MM.1S (cell line): ENCODE results near the gene LSR.

Source experiments
- DNase-seq: peaks from one replicate; pipeline ENCODE4 v3.0.0-alpha.2; 2015
- H2AFZ ChIP-seq: fragments of 300-600 bp; sonication (generic); 2 replicates; pipeline ENCODE4 v1.6.0; 2016; ENCODE audit warnings: antibody characterized with exemption, low read length
- H3F3A ChIP-seq: fragments of 300-600 bp; sonication (generic); 2 replicates; pipeline ENCODE4 v1.6.1; 2016; ENCODE audit warnings: mild to moderate bottlenecking, antibody characterized with exemption, low read length, moderate library complexity, mixed read lengths; ENCODE audit not compliant: insufficient read depth
- H3K27ac ChIP-seq: fragments of 300-600 bp; sonication (generic); 2 replicates; pipeline ENCODE4 v1.5.1; 2016; ENCODE audit warnings: mild to moderate bottlenecking, low read length
- H3K27me3 ChIP-seq: fragments of 300-600 bp; sonication (generic); replicated peaks from 2 replicates; pipeline ENCODE4 v1.6.0; 2016; ENCODE audit warnings: low read length; ENCODE audit not compliant: insufficient read depth
- H3K36me3 ChIP-seq: fragments of 300-600 bp; sonication (generic); replicated peaks from 2 replicates; pipeline ENCODE4 v1.6.1; 2016; ENCODE audit warnings: mild to moderate bottlenecking, low read length, mixed read lengths; ENCODE audit not compliant: insufficient read depth
- H3K4me1 ChIP-seq: fragments of 300-600 bp; sonication (generic); 2 replicates; pipeline ENCODE4 v1.6.1; 2016; ENCODE audit warnings: low read length, mixed read lengths
- H3K4me2 ChIP-seq: fragments of 300-600 bp; sonication (generic); 2 replicates; pipeline ENCODE4 v1.6.0; 2016; ENCODE audit warnings: low read depth, low read length
- H3K4me3 ChIP-seq: fragments of 300-600 bp; sonication (generic); 2 replicates; pipeline ENCODE4 v1.5.1; 2016; ENCODE audit warnings: low read length, mixed read lengths
- H3K79me2 ChIP-seq: fragments of 300-600 bp; sonication (generic); 2 replicates; pipeline ENCODE4 v1.6.1; 2016; ENCODE audit warnings: mixed run types, low read length, mixed read lengths
- H3K9ac ChIP-seq: fragments of 300-600 bp; sonication (generic); 2 replicates; pipeline ENCODE4 v1.6.1; 2016; ENCODE audit warnings: low read length, mixed read lengths
- H3K9me2 ChIP-seq: fragments of 300-600 bp; sonication (generic); replicated peaks from 2 replicates; pipeline ENCODE4 v1.6.1; 2016; ENCODE audit warnings: mild to moderate bottlenecking, low read length, mixed read lengths; ENCODE audit not compliant: insufficient read depth
- H3K9me3 ChIP-seq: fragments of 300-600 bp; sonication (generic); replicated peaks from 2 replicates; pipeline ENCODE4 v1.6.1; 2016; ENCODE audit warnings: mild to moderate bottlenecking, low read length, mixed read lengths; ENCODE audit not compliant: insufficient read depth
- H4K20me1 ChIP-seq: fragments of 300-600 bp; sonication (generic); 2 replicates; pipeline ENCODE4 v1.6.1; 2016; ENCODE audit warnings: mild to moderate bottlenecking, low read length, moderate library complexity, mixed read lengths; ENCODE audit not compliant: insufficient read depth
- EZH2 ChIP-seq: fragments of 300-600 bp; sonication (generic); optimal IDR thresholded peaks from 2 replicates; pipeline ENCODE3; 2017; ENCODE audit warnings: low read depth, mild to moderate bottlenecking, antibody characterized with exemption, low read length, mixed read lengths
- EZH2phosphoT487 ChIP-seq: fragments of 300-600 bp; sonication (generic); IDR thresholded peaks from 2 replicates; pipeline ENCODE4 v1.6.1; 2018; ENCODE audit warnings: antibody characterized with exemption, low read length
- TF ChIP-seq, protein P1 (sequence below): fragments of 300-600 bp; sonication (generic); IDR thresholded peaks from 2 replicates; pipeline ENCODE4 v1.5.1; 2016; ENCODE audit warnings: antibody characterized with exemption, low read length, mixed read lengths

LSR gene, protein sequence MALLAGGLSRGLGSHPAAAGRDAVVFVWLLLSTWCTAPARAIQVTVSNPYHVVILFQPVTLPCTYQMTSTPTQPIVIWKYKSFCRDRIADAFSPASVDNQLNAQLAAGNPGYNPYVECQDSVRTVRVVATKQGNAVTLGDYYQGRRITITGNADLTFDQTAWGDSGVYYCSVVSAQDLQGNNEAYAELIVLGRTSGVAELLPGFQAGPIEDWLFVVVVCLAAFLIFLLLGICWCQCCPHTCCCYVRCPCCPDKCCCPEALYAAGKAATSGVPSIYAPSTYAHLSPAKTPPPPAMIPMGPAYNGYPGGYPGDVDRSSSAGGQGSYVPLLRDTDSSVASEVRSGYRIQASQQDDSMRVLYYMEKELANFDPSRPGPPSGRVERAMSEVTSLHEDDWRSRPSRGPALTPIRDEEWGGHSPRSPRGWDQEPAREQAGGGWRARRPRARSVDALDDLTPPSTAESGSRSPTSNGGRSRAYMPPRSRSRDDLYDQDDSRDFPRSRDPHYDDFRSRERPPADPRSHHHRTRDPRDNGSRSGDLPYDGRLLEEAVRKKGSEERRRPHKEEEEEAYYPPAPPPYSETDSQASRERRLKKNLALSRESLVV

DNA sequence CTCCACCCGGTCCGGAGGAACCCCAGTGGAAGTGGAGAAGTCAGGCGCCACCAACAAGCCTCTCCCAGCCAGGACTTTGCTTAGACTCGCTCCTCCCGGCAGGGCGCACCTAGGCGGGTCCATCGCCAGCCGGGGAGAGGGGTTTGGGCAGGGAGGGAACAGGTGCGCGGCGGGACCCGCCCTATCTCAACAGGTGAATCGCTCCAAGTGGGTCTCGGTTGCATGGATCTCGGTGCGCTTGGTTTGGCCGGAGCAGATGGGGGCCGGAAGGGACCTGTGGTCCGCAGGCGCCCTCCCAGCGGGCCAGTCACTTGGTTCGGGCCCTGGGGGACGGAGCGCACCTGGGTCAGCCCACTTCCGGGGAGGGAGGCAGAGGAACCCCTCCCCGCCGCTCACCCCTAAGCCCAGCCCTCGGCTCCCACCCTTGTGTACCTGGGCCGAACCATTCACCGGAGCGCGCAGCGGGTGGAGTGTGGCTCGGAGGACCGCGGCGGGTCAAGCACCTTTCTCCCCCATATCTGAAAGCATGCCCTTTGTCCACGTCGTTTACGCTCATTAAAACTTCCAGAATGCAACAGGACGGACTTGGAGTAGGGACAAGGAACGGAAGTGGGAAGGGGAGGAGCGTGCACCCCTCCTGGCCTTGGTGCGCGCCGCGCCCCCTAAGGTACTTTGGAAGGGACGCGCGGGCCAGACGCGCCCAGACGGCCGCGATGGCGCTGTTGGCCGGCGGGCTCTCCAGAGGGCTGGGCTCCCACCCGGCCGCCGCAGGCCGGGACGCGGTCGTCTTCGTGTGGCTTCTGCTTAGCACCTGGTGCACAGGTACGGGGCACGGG lies at the start of gene LSR:
Gene LSR, plus strand, starts transcription at position 693 of the 836 bp plus-strand sequence. Its CDS starts 21 bp downstream, at position 714.
- DNase-seq: peak; percentile 96
- peak within 1 kb of the TSS; percentile 97 for H3K27ac ChIP-seq
- peaks cover 35% of the 10 kb centered on the region for H3K79me2 ChIP-seq
- H3F3A ChIP-seq: peaks cover 18% of the 10 kb centered on the region
- H3K27me3 ChIP-seq: no peaks in the 10 kb centered on the region
- peak within 1 kb of the TSS; percentile 79 for H2AFZ ChIP-seq
- peak within 1 kb of the TSS; percentile 80 for H3K4me2 ChIP-seq
- H3K4me1 ChIP-seq: peaks cover 15% of the 10 kb centered on the region
- H3K4me3 ChIP-seq: peak within 1 kb of the TSS; percentile 83
- peak within 1 kb of the TSS; percentile 92 for H3K9ac ChIP-seq
- no peaks in the 10 kb centered on the region for H4K20me1 ChIP-seq
- no peaks in the 10 kb centered on the region for H3K9me2 ChIP-seq
- H3K36me3 ChIP-seq: 0 out of 2 replicates have a peak, but pooled peaks cover 2% of the 10 kb centered on the region
- H3K9me3 ChIP-seq: no peaks in the 10 kb centered on the region
- TF ChIP-seq, protein P1, sequence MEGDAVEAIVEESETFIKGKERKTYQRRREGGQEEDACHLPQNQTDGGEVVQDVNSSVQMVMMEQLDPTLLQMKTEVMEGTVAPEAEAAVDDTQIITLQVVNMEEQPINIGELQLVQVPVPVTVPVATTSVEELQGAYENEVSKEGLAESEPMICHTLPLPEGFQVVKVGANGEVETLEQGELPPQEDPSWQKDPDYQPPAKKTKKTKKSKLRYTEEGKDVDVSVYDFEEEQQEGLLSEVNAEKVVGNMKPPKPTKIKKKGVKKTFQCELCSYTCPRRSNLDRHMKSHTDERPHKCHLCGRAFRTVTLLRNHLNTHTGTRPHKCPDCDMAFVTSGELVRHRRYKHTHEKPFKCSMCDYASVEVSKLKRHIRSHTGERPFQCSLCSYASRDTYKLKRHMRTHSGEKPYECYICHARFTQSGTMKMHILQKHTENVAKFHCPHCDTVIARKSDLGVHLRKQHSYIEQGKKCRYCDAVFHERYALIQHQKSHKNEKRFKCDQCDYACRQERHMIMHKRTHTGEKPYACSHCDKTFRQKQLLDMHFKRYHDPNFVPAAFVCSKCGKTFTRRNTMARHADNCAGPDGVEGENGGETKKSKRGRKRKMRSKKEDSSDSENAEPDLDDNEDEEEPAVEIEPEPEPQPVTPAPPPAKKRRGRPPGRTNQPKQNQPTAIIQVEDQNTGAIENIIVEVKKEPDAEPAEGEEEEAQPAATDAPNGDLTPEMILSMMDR: 0 out of 2 replicates have a peak, but pooled peaks have one; percentile 9
- no peak for TF ChIP-seq EZH2

DNA sequence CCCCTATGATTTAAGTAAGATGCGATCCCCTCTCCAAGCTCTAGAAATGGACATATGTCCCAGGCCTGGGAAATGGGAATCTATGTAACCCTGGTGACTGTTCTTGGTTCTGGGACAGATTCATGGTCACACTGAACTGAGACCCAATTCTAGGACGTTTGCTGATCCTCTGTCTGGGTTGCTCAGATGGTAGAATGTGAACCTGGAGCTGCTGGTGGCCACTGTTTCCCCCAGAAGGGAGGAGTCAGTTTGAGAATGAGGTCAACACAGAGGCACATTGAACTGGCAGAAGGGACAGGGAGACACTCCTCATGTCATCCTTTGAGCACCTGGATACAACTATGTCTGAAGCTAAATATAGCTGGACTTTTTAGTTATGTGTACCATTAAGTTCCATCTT lies 49.3 kb upstream of the LSR start:
- Histone ChIP-seq H3K79me2 (no peaks in the 10 kb centered on the region), H3K4me2 (no peak overlapping the region), H3F3A (no peaks in the 10 kb centered on the region), H3K27me3 (no peaks in the 10 kb centered on the region), H3K27ac (no peak overlapping the region), H3K4me1 (peaks cover 2% of the 10 kb centered on the region), H3K4me3 (no peak overlapping the region), H3K9me2 (no peaks in the 10 kb centered on the region), H4K20me1 (no peaks in the 10 kb centered on the region), H2AFZ (no peak overlapping the region), H3K36me3 (no peaks in the 10 kb centered on the region), H3K9me3 (no peaks in the 10 kb centered on the region), H3K9ac (no peak overlapping the region)
- TF ChIP-seq EZH2: no peak
- no peak for TF ChIP-seq EZH2phosphoT487
- TF ChIP-seq, protein P1: no peak
- DNase-seq: no peak

DNA sequence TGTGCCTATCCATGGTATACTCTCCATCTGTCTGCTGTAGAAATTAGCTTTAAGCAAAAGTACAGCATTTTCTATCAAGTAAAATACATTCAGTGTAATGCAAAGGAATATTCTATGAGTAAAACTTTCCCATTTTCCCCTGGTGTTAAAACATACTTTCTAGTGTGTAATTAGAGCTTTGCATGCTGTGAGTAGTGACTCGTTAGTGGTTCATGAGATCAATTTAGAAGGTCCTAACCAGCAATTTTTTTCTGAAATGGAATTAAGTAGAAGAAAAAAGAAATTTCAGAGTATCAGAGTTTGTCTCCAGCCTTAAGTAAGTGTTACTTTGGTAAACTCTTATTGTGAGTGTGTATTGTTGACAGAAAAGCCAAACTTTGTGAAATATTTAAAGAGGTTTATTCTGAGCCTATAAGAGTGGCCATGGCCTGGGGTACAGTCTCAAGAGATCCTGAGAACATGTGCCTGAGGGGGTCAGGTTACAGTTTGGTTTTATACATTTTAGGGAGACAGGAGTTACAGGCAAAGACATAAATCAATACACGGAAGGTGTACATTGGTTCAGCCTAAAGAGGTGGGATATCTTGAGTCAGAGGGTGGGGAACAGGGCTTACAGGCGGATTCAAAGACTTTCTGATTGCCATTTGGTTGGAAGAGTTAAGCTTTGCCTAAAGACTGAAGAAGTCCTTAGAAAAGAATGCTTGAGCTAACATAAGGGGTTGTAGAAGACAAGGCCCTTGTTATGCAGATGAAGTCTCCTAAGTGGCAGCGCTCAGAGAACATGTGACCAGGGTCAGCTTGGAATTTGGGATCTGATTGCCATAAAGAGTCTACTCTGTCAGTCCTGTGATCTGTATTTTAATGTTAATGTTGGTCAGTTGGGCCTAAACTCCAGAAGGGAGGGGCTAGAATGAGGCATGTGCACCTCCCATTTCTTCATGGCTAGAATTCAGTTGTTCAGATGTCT lies 45.8 kb upstream of the LSR start:
- H3K36me3 ChIP-seq: no peaks in the 10 kb centered on the region
- H2AFZ ChIP-seq: no peak overlapping the region
- no peaks in the 10 kb centered on the region for H3K9me3 ChIP-seq
- peaks cover 31% of the 10 kb centered on the region for H3F3A ChIP-seq
- peaks cover 36% of the 10 kb centered on the region for H3K4me1 ChIP-seq
- no peaks in the 10 kb centered on the region for H3K79me2 ChIP-seq
- H3K4me2 ChIP-seq: no peak overlapping the region
- no peaks in the 10 kb centered on the region for H4K20me1 ChIP-seq
- no peak overlapping the region for H3K27ac ChIP-seq
- H3K9ac ChIP-seq: no peak overlapping the region
- no peak for DNase-seq
- H3K27me3 ChIP-seq: no peaks in the 10 kb centered on the region
- no peak overlapping the region for H3K4me3 ChIP-seq
- H3K9me2 ChIP-seq: no peaks in the 10 kb centered on the region
- TF ChIP-seq EZH2: no peak
- no peak for TF ChIP-seq EZH2phosphoT487
- TF ChIP-seq, protein P1: no peak
